ENCODE data around the gene ZNF511. TPM values are rescaled to one million over a fixed set of nuclear protein-coding genes. Genes with fewer than 3 reads are reported as not detected.

The ZNF511 gene
- total RNA-seq, 1 donor from 2014 or later = 75.6 TPM

DNA sequence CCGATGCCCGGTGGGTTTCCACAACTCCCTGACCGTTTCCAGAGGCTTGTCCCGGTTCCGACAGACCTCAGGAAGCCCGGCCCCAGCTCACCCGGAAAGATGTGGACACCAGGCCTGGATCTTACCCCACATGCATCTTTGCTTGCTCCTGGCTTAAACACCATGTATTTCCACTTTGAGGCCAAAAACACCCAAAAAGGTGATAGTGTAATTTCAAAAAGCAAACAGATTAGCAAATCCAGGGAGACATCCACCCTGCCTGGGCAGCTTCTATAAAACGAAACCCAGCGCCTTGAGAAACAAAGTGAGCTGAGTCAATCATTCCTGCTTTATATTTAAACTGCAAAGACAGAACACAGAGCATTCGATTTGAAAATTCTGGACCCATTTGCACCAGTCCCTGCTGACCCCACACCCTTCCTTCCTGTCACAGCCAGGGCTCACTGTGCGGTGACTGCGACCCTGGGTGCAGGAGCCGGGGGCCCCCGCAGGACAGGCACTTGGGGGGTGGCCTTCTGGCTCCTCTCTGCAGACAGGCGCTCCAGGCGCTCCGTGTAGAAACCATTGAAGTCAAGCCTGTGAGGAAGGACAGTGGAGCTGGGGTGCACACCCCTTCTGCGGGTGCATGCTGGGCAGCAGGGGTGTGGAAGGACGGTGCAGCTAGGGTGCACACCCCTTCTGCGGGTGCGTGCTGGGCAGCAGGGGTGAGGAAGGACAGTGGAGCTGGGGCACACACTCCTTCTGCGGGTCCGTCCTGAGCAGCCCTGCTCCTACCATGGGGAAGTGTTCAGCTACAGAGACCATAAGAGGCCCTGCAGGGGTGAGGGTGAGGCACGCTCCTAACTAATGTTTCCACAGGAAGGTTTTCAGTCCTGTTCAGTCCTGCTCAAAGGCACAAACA, 29.1 kb upstream of the ZNF511 start:
- H3K27ac Mint-ChIP-seq (ENCODE audit: unreplicated experiment) = no peak overlapping the region
- no peaks in the 10 kb centered on the region for H3K36me3 Mint-ChIP-seq (ENCODE audit: low read depth)
- no peaks in the 10 kb centered on the region for H3K9me3 Mint-ChIP-seq
- H3K27me3 Mint-ChIP-seq (ENCODE audit: low read depth) = peaks cover 19% of the 10 kb centered on the region
- TF ChIP-seq CTCF (conservative IDR thresholded peaks at IDR 0.05) = no peak
- H3K4me1 Mint-ChIP-seq = peaks cover 3% of the 10 kb centered on the region
- no peak for DNase-seq (ENCODE audit: low read depth, low spot score)
- no peak overlapping the region for H3K4me3 Mint-ChIP-seq

- H3K27ac Mint-ChIP-seq (ENCODE audit: unreplicated experiment) = no peak overlapping the region
- no peaks in the 10 kb centered on the region for H3K9me3 Mint-ChIP-seq
Observed at GRCh38 chr10:133280391-133281059, 28.2 kb upstream of the ZNF511 start.

GRCh38 chr10:133281084-133281483, 27.6 kb upstream of the ZNF511 start:
- no peaks in the 10 kb centered on the region for H3K36me3 Mint-ChIP-seq (ENCODE audit: low read depth)
- peaks cover 8% of the 10 kb centered on the region for H3K27me3 Mint-ChIP-seq (ENCODE audit: low read depth)
- TF ChIP-seq CTCF (conservative IDR thresholded peaks at IDR 0.05) = no peak
- DNase-seq (ENCODE audit: low read depth, low spot score) = no peak
- no peak overlapping the region for H3K27ac Mint-ChIP-seq (ENCODE audit: unreplicated experiment)
- H3K4me3 Mint-ChIP-seq = no peak overlapping the region
- H3K9me3 Mint-ChIP-seq = no peaks in the 10 kb centered on the region
- H3K4me1 Mint-ChIP-seq = no peaks in the 10 kb centered on the region

More at GRCh38 chr10:133280391-133281059, 28.2 kb upstream of the ZNF511 start:
- H3K4me1 Mint-ChIP-seq = peaks cover 3% of the 10 kb centered on the region
- TF ChIP-seq CTCF (conservative IDR thresholded peaks at IDR 0.05) = no peak
- H3K36me3 Mint-ChIP-seq (ENCODE audit: low read depth) = no peaks in the 10 kb centered on the region
- peaks cover 14% of the 10 kb centered on the region for H3K27me3 Mint-ChIP-seq (ENCODE audit: low read depth)
- DNase-seq (ENCODE audit: low read depth, low spot score) = no peak
- no peak overlapping the region for H3K4me3 Mint-ChIP-seq

GRCh38 chr10:133281628-133282372, 26.9 kb upstream of the ZNF511 start:
- Mint-ChIP-seq H3K27me3 (ENCODE audit: low read depth) (peaks cover 5% of the 10 kb centered on the region), H3K4me1 (no peaks in the 10 kb centered on the region), H3K4me3 (no peak overlapping the region), H3K36me3 (ENCODE audit: low read depth) (no peaks in the 10 kb centered on the region), H3K27ac (ENCODE audit: unreplicated experiment) (no peak overlapping the region), H3K9me3 (no peaks in the 10 kb centered on the region)
- DNase-seq (ENCODE audit: low read depth, low spot score) = no peak
- TF ChIP-seq CTCF (conservative IDR thresholded peaks at IDR 0.05) = no peak

GRCh38 chr10:133282846-133283390, 25.8 kb upstream of the ZNF511 start:
- Mint-ChIP-seq H3K4me1 (no peaks in the 10 kb centered on the region), H3K27ac (ENCODE audit: unreplicated experiment) (no peak overlapping the region), H3K4me3 (no peak overlapping the region), H3K27me3 (ENCODE audit: low read depth) (peaks cover under 1% of the 10 kb centered on the region), H3K36me3 (ENCODE audit: low read depth) (peaks cover 3% of the 10 kb centered on the region), H3K9me3 (no peaks in the 10 kb centered on the region)
- no peak for DNase-seq (ENCODE audit: low read depth, low spot score)
- TF ChIP-seq CTCF (conservative IDR thresholded peaks at IDR 0.05) = no peak

Data from neural crest cell (in vitro differentiated cells).